HL-60 (cell line): ENCODE data around the gene CEP112.

ENCODE experiments used
- DNase-seq, 2 experiments: peaks; one replicate each; pipeline ENCODE4 v3.0.0-alpha.2; 2010 to 2020; ENCODE audit warnings: low read depth in 1 of 2, low spot score in 1 of 2
- H3K27ac ChIP-seq: fragments of 250-450 bp; sonication (Bioruptor Pico); replicated peaks from 2 replicates; pipeline ENCODE4 v1.5.1; 2020; ENCODE audit warnings: mild to moderate bottlenecking, moderate library complexity
- H3K27me3 ChIP-seq: fragments of 250-450 bp; sonication (Bioruptor Pico); 2 replicates; pipeline ENCODE4 v1.5.1; 2021; ENCODE audit warnings: mild to moderate bottlenecking, moderate library complexity; ENCODE audit not compliant: insufficient read depth, poor library complexity, severe bottlenecking
- H3K4me3 ChIP-seq: replicated peaks from 2 replicates; pipeline ENCODE4 v1.5.1; 2011; ENCODE audit warnings: mild to moderate bottlenecking, control low read depth, low read length; ENCODE audit not compliant: insufficient read depth
- GABPA ChIP-seq: IDR thresholded peaks from 2 replicates; pipeline ENCODE4 v1.6.1; 2012; ENCODE audit warnings: low read depth
- POLR2AphosphoS5 ChIP-seq: IDR thresholded peaks from 2 replicates; pipeline ENCODE4 v1.6.1; 2012; ENCODE audit warnings: low read depth
- REST ChIP-seq: IDR thresholded peaks from 2 replicates; pipeline ENCODE4 v1.6.1; 2012; ENCODE audit warnings: low read depth; ENCODE audit not compliant: insufficient replicate concordance
- SPI1 ChIP-seq: IDR thresholded peaks from 2 replicates; pipeline ENCODE4 v1.6.1; 2012; ENCODE audit warnings: low read depth, mild to moderate bottlenecking, borderline replicate concordance
- TF ChIP-seq, protein P1 (sequence below): IDR thresholded peaks from one replicate; pipeline ENCODE4 v1.5.1; 2011; ENCODE audit warnings: low read length, control low read depth, inconsistent platforms; ENCODE audit not compliant: insufficient read depth

Gene CEP112

GRCh38 chr17:66000216-66000615 is 191.7 kb downstream of the CEP112 start:
- no peak for TF ChIP-seq REST
- TF ChIP-seq, protein P1, sequence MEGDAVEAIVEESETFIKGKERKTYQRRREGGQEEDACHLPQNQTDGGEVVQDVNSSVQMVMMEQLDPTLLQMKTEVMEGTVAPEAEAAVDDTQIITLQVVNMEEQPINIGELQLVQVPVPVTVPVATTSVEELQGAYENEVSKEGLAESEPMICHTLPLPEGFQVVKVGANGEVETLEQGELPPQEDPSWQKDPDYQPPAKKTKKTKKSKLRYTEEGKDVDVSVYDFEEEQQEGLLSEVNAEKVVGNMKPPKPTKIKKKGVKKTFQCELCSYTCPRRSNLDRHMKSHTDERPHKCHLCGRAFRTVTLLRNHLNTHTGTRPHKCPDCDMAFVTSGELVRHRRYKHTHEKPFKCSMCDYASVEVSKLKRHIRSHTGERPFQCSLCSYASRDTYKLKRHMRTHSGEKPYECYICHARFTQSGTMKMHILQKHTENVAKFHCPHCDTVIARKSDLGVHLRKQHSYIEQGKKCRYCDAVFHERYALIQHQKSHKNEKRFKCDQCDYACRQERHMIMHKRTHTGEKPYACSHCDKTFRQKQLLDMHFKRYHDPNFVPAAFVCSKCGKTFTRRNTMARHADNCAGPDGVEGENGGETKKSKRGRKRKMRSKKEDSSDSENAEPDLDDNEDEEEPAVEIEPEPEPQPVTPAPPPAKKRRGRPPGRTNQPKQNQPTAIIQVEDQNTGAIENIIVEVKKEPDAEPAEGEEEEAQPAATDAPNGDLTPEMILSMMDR, result no peak
- no peak for TF ChIP-seq POLR2AphosphoS5
- TF ChIP-seq GABPA, result no peak
- no peak for TF ChIP-seq SPI1
- Histone ChIP-seq H3K4me3 (no peak overlapping the region), H3K27ac (no peak overlapping the region), H3K27me3 (no peaks in the 10 kb centered on the region)
- no peak for DNase-seq

GRCh38 chr17:65998675-65999074 is 193.3 kb downstream of the CEP112 start:
- no peak for DNase-seq
- Histone ChIP-seq H3K27ac (no peak overlapping the region), H3K4me3 (no peak overlapping the region), H3K27me3 (no peaks in the 10 kb centered on the region)
- TF ChIP-seq, protein P1, result no peak
- TF ChIP-seq GABPA, result no peak
- TF ChIP-seq POLR2AphosphoS5, result no peak
- no peak for TF ChIP-seq SPI1
- no peak for TF ChIP-seq REST

- no peak for TF ChIP-seq REST
- Histone ChIP-seq H3K27ac (no peak overlapping the region), H3K4me3 (no peak overlapping the region)
These were observed 197.3 kb downstream of the CEP112 start for GRCh38 chr17:65994679-65995078.

GRCh38 chr17:65994114-65994513 is 197.8 kb downstream of the CEP112 start:
- H3K4me3 ChIP-seq, result no peak overlapping the region
- DNase-seq, result no peak
- no peak overlapping the region for H3K27ac ChIP-seq
- TF ChIP-seq, protein P1, result no peak
- no peak for TF ChIP-seq SPI1
- no peaks in the 10 kb centered on the region for H3K27me3 ChIP-seq

More at GRCh38 chr17:65994679-65995078, 197.3 kb downstream of the CEP112 start:
- DNase-seq, result no peak
- no peaks in the 10 kb centered on the region for H3K27me3 ChIP-seq
